GM18907 (cell line): ENCODE measurements around the gene FAM217A.
"Not testable (repeated sequence)": the region's sequence is repeated elsewhere in the genome, so short reads cannot be mapped to it uniquely, and the experiment has no call there.

Experiments used
- ATAC-seq: cut with Tn5 transposase; IDR thresholded peaks from one replicate; pipeline ENCODE4 v1.9.1; 2021; ENCODE audit warnings: mild to moderate bottlenecking, moderate library complexity; ENCODE audit not compliant: unreplicated experiment

Gene FAM217A, protein sequence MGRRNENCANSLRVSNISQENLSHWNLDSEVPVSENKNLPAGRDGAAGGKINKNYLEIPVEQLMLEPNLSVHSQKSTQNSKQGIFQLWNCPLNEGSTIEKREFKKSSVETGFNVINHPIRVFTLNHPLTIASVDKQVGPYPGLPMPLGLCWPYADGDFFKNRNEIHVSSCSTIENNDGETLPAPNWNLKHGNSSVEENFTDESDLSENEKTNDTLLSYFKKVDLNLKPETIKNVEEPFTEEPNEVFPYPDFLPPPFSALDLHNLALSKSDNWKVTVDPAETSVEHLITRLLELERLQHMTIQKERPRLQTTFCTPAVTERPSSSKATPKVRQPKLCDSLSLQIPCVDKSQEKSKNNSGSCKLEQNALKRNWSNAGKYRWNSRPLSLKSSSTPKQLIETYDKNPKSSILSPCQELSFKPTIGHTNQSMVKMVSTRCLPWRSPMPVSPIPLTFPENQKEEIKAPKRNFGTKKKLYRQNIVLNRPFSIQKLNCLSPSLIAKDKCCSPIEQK

DNA sequence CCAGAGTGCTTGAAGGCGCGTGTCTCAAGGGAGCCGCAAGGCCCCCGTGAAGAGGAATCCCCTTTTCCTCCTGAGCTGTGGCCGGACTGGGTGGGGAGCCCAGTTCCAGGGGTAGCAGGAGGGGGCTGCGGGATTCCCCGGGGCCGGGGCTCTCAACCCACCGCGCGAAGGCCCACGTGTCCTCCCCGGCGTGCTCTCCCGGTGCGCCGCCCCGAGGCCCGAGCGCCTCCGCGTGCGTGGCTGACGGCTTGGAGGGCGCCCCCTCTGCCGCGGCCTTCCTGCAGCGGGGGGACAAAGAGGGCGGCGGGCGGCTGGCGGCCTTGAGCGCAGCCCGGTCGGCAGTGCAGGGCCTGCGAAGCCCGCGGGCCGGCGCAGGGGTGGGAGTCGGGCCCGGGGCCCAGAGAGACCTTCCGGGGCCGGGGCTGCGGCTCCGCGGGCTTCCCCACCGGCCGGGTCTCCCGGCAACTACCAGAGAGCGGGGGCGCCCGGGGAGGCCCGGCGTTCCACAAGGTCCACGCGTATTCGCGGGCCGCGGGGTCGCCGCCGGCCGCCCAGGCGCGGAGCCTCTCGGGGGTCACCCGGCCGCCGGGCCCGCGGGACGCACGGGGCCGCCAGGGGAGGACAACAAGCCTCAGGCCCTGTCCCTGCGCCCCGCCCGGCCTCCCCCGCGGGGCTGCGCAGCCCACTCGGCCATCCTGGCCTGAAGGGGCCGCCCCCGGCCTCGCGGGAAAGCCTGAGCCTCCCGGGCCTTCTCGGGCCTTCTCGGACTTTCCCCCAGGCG lies at the start of gene FAM217A:
Gene FAM217A, minus strand, starts transcription at position 447 of the 781 bp plus-strand sequence. CDS start 1,723 bp downstream, outside the sequence.
- ATAC-seq: no peak

DNA sequence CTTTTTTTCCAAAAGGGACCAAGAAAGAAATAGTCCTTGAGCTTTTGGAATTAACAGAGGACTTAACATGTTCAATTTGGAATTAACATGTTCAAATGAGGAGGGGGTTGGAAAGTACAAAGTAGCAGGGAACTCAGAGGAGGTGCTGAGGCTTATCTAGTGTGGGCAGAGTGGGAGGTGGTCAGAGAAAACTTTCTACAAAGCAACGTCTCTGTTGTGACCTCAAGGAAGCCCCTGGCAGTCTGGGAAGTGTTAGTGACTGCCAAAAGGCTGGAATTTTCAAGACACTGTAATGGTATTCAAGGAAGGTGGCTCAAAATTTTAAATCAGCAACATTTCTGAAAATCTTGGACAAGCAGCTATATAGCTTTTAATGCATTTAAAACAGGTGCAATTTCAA lies 49.1 kb upstream of the FAM217A start:
- ATAC-seq: no peak

DNA sequence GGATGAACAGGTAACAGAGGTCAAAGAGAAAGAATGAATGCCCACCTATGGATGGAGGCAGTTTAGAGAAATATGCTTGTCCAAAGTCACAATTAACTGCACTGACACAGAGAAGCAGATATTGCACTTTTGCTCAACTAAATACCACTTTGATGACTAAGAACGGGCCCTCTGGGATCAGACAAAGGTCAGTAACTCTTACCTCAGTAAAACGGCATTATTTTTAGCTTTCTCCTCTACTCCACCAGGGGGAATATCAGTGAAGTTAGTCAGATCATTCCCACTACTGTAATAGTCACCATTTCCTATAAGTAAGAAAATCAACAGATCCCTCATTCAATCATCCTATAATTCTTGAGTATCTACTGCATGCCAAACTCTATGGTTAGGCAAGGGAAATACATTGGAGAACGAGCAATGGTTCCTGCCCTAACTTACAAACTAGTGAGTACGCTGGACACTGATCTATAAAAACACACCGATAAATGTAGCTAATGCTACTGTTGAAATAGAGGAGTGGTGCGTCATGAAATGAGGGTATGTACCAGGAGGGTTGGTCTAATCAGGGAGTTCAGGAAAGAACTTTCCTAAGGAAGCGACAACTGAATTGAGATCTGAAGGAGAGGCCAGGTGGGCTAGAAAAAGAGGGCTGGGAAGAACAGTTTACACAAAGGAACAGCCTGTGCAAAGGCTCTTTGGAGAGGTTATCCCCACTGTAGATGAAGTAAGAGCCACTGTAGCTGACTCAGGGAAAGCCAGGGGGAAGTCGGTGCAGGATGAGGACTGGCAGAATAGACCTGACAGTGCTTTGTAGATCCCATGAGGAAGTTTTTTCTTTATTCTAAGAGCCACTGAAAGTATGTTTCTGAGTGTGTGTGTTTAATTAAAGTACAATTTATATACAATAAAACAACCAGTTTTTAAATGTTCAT lies 47.3 kb upstream of the FAM217A start:
- ATAC-seq: no peak

DNA sequence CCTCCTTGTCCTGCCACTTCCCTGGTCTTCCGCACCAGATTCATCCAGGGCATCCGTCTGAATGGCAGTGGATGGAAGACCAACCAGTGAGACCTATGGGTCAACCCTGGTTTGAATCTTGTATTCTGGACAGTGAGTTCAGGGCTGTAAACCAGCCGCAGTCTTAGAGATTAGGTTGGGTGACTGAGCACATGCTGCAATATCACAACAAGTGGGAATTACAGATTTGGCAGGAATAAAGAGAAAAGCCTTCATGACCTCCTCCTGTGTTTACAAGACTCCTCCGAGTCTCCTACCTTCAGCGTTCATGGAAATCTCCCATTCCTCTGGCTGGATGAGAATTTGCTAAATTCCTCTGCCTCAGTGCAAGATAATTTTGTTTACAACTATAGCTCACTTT lies 46.6 kb upstream of the FAM217A start:
- ATAC-seq: no peak

DNA sequence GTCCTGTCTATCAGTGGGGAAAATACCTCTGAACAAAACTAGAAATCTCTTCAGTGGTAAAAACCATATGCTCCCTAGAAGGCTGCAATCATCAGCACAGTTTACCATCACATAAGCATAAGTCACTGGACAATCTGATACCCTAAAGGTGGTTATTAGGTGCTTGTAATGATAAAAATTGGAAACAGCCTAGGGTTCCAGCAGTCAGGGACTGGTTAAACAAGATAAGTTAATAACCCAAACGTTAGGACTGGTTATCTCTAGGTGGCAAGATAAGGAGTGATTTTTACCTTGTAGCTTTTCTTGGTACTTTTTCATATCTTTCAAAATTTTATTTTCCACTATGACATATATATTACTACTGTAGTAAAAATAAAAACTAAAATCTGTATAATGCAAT lies 45.4 kb upstream of the FAM217A start:
- ATAC-seq: no peak

DNA sequence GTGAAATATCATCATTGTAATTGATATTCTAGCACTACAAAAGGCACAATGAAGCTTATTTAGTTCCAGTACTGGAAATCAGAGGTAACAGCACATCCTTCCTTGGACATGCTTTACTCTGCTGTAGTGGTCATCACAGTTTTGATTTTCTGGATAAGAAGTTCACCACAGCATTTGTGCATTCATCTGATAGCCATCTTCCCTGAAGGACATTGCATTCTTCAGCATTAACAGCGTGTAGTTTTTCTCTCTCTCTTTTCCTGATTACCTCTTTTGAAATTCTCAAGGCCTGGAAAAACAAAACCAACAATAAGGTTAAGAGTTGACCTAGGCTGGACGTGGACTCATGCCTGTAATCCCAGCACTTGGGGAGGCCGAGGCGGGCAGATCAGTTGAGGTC lies 36.8 kb upstream of the FAM217A start:
- ATAC-seq: no peak

DNA sequence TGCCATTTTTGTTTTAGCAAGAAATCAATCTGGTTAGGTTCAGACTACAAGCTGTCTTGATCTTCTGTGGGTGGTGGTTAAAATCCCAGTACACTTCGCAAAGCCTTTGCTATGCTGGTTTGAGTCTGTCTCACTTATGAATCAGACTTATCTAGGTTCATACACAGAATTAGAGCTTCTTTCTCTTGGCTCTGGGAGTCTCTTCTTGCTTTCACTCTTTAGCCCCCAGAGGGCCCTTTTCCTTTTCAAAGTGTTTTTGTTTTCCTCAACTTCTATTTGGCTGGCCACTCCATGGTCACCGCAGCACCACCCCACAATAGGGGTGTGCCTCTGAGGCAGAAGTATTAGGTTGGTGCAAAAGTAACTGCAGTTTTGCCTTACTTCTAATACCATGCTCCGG lies 35.2 kb upstream of the FAM217A start:
- ATAC-seq: no peak

DNA sequence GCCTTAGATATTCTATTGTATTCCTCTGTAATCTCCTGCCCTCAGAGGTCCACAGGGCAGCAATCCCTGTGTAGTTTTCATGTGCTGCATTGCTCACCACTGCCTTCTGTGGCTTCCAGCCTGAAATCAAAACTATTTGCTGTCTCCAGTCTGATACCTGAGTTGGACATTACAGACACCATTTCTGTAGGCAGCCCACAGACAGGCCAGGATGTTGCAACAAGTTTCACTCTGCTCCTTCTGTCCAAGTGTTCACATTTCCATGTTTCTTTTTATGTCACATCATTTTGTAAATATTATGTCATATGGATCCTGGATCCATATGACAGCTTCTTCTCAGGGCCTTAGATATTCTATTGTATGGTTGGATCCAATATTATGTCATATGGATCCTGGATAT lies 34.7 kb upstream of the FAM217A start:
- no peak for ATAC-seq

DNA sequence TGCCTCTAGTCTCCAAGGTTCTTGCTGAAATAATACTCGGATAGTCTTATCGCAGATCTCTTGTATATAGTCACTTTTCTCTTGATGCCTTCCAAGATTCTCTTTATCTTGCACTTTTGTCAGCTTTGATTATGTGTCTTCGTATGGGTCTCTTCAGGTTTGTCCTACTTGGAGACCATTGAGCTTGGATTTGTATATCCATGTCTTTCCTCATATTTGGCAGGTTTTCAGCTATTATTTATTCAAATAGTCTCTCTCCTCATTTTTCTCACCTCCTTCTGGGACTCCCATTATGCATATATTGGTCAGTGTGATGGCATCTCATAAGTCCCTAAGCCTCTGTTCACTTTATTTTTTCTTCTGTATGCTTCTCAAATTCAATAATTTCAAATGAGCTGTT lies 33.4 kb upstream of the FAM217A start:
- no peak for ATAC-seq

DNA sequence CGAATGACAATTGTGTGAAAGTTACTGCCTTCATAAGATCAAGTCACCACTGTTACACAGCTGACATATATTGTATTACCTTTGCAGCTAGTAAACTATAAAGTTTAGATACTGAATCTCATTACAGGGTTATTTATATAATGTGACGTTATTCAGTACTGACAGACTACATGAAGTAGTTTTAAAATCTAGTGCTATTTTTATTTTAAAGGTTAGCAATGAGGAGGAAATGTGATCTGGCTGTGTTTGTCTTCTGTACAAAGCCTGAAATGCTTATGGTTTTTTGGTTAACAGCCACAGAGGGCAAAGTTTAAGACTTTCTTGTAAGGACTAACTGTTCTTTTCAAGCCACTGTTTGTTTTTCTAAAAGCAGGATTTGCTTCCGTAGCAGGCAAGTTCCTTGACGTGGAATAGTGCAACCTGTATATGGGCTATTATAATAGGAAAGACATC lies 30.5 kb upstream of the FAM217A start:
- not testable (repeated sequence) for ATAC-seq

DNA sequence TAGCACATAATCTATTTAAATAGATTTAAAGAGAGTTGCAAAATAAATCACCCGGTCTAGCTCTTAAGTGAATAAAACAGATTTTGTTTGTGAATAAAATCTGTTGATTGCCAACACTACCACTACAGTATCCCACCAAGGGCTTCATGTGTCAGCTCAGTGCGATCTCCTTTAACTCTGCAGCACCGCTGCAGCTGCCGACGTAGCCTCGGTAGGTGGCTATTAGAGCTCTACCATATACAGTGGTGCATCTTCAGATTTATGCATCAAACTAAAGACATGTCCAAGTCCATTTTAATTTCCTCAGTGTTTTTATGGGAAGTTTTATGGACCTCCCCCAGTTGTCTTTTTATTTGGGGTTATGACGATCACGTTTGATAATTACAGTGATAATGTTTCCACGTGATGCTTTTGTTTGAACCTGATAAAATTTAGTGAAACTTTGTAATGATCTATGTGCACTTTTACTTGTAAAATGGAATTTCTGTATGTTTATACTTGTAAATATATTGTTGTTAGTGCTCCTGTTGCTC lies 29.7 kb upstream of the FAM217A start:
- ATAC-seq: no peak

DNA sequence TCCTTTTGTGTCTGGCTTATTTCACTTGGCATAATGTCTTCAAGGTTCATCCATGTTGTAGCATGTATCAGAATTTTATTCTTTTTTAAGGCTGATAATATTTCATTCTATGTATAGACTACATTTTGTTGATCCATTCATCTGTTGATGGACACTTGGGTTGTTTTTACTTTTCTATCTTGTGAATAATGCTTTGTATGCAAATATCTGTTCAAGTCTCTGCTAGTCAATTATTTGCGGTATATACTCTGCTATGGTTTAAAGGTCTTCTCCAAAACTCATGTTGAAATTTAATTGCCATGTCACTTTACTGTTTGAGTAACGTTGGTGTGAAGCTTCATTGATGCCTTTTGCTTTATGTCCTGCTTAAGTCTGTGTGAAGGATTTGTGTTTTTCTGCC lies 28.9 kb upstream of the FAM217A start:
- no peak for ATAC-seq

DNA sequence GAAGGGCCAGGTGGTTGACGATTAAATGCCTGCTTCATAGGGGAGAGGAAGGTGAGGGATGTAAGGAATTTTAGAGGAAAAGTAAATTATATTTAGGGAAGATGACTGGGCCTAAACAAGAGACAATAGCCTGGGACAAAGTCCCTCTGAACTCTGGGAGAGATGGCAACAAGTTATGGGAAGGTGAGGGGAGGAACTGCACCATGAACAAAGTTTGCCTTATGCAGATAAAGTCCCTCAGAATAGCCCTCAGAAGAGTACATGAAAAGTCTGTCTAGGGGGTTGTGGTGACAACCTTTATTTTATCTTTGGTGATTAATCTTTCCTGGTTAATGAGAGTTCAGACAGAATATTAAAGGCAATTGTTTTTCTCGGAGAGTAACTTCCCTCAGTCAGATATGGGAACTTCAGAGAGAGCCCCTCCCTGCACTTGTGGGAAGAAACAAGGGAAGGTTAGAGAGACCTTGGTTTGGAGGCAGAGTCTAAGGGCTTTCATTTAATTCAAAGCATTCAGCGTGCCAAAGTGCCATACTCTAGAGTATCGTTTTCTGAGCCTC lies 27.1 kb upstream of the FAM217A start:
- no peak for ATAC-seq

DNA sequence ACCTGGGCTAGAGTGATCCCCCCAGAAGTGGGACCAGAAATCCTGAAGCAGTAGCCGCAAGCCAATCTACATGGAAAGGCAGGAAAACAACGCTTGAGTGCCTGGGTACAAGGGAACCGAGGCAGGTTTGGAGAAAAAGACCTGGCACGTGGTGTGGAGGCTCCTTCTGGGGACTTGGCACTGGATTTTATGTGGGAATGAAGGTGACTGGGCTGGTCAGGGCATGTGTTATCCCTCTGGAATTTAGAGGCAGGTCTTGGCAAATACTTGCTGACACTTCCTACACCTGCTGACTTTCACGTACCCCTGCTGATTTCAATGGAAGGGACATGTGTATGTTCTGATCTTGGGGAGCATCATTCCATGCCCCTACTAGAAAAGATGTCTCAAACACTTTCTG lies 25.0 kb upstream of the FAM217A start:
- no peak for ATAC-seq

DNA sequence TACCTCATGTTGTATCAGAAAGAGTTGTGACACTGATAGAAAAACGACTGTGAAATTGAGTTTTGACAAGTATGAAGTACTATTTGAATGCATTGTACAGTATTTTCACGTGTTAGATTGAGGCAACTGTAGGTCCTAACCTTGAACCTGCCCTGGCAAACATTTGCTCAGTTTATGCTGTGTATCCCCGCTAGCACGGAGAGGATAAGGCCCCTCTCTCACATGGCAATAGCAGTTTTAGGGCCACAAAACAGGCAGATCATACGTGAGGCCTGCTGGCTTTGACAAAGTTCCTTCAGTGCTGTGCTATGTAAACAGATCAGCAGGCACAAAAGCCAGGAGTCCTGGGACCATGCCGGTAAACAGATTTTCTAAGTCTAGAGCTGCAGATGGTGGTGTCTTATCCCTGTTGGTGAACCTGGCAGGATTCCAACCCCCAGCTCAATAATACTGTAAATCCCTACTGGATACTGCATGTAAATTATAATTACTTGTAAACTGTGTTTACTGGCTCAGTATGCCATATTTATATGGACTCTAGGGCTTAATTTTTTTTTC lies 23.8 kb upstream of the FAM217A start:
- ATAC-seq: no peak

DNA sequence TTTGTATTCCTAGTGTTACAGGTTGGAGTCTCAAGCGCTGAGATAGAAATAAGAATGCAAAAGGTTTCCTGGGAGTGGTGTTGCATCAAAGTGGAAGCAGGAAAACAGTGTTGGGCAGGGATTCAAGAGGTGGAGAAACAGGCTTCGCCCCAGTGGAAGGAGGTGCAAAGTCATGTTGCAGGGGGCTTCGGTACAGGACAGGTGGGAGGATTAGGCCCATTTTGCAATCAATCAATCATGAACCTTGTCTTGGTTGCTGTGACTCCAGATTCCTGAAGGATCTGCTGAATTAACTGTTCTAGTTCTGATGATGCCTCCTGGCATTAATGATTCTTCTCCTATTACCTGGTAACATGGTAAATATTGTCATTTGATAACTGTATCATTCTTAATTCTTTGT lies 22.4 kb upstream of the FAM217A start:
- no peak for ATAC-seq

DNA sequence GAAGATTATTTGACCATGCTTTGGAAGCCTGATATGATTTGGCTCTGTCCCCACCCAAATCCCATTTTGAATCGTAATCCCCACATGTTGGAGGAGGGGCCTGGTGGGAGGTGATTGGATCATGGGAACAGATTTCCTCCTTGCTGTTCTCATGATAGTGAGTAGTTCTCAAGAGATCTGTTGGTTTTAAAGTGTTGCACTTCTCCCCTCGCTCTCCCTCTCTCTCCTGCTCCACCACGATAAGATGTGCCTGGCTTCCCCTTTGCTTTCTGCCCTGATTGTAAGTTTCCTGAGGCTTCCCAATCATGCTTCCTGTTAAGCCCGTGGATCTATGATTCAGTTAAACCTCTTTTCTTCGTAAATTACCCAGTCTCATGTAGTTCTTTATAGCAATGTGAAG lies 21.7 kb upstream of the FAM217A start:
- ATAC-seq: no peak

DNA sequence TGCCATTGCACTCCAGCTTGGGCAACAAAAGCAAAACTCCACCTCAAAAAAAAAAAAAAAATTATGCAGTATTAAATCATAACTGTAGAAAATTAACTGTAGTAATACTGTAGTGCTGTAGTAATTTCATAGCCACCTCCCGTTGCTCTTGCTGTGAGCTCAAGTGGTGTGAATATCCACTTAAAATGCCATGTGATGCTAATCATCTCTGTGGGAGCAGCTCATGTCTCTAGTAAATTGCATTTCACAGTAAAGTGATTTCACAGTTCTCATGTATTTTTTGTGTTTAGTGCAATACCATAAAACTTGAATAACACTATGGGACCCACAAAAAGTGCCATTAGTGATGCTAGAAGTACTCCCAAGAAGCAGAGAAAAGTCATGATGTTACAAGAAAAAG lies 14.4 kb upstream of the FAM217A start:
- no peak for ATAC-seq

DNA sequence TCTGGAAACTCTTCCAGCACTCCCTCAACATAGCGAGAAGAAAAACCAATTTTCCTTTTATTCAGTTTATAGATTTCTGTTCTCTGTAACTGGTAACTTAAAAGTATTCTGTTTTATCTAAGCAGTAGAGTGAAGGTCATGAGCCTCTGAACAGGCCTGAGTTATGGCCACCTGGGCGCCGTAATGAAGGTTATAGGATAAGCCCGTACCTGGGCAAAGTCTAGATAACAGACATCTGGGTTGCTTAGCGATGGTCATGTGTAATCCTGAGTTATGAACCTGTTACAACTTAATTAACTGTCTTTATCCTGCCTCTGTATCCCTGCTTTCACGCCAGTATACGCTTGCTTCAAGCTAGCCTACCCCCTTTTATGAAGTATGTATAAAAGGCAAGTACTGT lies 13.0 kb upstream of the FAM217A start:
- no peak for ATAC-seq

DNA sequence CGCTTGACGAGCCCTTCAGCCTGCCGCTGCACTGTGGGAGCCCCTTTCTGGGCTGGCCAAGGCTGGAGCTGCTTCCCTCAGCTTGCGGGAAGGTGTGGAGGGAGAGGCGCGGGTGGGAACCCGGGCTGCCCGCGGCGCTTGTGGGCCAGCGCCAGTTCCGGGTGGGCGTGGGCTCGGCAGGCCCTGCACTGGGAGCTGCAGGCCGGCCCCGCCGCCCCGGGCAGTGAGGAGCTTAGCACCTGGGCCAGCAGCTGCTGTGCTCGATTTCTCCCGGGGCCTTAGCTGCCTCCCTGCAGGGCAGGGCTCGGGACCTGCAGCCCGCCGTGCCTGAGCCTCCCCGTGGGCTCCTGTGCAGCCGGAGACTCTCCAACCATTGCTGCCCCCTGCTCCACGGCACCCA lies 11.1 kb upstream of the FAM217A start:
- not testable (repeated sequence) for ATAC-seq
